ENCODE results near the gene TRAF3IP3.
"Not testable (repeated sequence)": the region's sequence is repeated elsewhere in the genome, so short reads cannot be mapped to it uniquely, and the experiment has no call there.

The TRAF3IP3 gene

DNA sequence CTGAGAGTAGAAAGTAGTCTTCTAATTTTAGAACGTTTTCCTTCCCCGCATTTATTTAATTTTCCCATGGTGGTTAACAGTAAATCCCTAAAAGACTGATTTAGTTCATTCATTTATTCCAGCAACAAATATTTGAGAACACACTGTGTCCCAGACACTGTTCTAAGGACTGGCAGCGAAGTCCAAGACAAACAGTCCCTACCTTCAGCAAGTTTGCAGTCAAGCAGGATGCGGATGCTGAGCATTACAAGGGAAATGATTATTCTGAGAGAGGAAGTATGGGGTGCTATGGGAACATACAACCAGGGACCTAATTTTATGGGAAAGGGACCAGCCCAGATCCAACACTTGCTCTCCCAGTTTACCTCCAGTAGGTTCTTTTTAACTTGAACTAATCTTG lies 29.7 kb downstream of the TRAF3IP3 start:
- H3K4me3 ChIP-seq (ENCODE audit: low read length) = no peak overlapping the region
- no peak for DNase-seq (ENCODE audit: low read depth, low spot score)

DNA sequence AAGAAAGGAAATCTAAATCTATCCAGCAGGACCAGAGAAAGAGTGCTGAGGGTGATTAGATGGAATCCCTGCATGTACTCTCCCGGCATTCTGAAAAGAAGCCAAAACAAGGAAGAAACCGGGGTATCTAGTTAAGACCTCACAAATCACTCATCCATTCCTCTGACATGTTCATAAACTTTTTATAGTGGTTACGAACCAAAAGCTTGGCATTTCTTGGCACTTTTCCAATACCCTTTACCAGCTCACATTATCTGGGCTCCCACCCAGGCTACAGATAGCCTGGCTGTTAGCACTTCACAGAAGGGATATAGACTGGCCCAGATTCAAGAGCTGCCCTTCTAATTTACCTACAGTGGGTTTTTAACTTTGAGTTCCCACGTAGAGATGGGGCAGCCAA lies 30.3 kb downstream of the TRAF3IP3 start:
- no peak for DNase-seq (ENCODE audit: low read depth, low spot score)
- H3K4me3 ChIP-seq (ENCODE audit: low read length) = no peak overlapping the region

DNA sequence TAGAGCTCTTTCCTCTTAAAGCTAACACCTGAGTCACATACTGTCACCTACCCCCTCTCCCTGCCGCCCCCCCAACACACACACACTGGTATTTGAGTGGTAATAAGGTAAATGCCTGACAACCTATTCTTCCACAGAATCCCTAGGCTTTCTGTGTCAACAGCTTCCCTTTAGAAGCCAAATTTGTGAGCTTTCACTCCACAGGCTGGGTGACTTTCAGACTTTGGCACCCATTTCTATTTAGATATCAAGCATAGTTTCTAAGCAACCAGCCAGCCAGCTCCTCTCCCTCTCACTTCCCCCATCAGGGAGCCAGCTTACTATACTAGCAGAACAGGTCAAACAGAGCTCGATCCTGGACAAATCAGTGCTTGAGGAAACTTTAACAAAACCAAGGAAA lies 31.7 kb downstream of the TRAF3IP3 start:
- DNase-seq (ENCODE audit: low read depth, low spot score) = no peak

DNA sequence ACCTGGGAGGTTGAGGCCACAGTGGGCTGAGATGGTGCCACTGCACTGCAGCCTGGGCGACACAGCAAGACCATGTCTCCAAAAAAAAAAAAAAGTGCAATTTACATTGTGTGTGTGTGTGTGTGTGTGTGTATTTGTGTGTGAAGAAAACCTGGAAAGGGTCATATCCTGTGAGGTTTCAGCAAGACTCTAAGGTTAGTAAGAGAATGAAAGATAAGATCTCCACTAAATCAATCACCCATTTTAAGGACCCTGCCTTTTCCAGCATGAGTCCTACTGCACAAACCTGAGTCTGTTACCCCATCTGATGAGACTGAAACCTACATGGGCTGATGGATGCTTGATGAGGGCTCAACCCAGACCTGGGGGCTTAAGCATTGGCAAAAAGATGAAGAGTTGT lies 33.4 kb downstream of the TRAF3IP3 start:
- DNase-seq (ENCODE audit: low read depth, low spot score) = no peak
- no peak overlapping the region for H3K4me3 ChIP-seq (ENCODE audit: low read length)

More for the DNA sequence above, 31.7 kb downstream of the TRAF3IP3 start:
- H3K4me3 ChIP-seq (ENCODE audit: low read length) = no peak overlapping the region

DNA sequence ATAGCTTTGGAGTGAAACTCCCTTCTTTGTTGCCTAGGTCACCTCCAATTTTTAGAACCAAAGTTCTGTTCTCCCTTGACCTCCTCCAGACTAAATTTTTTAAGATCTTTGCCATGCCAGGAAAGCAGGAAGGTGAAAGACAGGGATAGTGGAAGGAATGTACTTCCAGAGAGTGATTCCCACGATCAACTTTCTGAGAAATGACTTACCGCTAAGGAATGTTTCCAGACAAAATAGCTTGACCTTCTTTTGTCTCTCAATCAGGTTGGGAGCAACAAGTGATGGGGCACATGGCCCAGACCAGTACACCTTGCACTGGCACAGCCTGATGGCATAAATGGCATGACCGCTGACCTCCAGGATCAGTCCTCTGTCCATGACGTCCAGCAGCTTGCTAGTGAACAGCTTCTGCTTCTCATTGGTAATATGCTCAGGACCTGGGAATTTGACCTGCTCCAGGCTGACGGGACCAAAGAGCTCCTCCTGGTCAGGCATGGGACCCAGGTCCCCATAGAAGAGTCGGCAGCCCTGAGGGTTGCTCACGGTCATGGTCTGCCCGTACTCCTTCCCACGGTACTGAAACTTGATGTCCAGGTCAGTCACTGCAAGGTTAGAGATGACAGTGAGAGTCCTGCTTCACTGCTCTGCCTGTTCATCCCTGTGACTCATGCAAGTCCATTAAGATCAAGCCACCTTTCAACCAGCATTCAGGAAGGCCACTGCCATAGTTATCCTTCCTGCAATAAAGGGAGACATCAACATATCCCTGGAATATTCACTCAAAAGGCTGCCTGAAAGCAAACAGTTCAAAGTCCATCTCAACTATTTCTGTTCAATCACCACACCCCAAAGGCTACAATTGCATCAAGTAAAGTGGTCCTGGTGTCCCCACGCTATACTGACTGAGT lies 34.7 kb downstream of the TRAF3IP3 start:
- no peak overlapping the region for H3K4me3 ChIP-seq (ENCODE audit: low read length)
- no peak for DNase-seq (ENCODE audit: low read depth, low spot score)

DNA sequence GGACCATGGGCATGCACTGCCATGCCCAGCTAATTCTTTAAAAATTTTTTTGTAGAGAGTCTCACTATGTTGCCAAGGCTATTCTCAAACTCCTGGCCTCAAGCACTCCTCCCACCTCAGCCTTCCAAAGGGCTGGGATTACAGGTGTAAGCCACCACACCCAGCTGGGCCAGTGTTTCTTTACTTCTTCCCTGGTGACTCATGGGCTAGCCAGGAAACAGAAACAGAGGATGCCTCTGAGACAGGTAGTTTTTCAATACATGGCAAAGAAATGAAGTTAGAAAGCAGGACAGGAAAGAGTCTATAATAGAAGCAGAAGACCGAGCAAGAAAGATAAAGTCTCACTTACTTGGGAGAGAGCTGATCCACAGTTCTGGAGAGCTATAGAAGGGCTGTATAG lies 36.1 kb downstream of the TRAF3IP3 start:
- DNase-seq (ENCODE audit: low read depth, low spot score) = no peak
- no peak overlapping the region for H3K4me3 ChIP-seq (ENCODE audit: low read length)

DNA sequence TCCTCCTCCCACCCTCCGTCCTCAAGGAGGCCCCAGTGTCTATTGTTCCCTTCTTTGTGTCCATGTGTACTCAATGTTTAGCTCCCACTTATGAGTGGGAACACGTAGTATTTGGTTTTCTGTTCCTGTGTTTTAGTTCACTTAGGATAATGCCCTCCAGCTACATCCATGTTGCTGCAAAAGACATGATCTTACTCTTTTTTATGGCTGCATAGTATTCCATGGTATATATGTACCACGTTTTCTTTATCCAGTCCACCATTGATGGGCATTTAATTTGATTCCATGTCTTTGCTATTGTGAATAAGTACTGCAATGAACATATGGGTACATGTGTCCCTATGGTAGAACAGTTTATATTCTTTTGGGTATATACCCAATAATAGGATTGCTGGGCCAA lies 37.9 kb downstream of the TRAF3IP3 start:
- not testable (repeated sequence) for DNase-seq (ENCODE audit: low read depth, low spot score); H3K4me3 ChIP-seq (ENCODE audit: low read length)

DNA sequence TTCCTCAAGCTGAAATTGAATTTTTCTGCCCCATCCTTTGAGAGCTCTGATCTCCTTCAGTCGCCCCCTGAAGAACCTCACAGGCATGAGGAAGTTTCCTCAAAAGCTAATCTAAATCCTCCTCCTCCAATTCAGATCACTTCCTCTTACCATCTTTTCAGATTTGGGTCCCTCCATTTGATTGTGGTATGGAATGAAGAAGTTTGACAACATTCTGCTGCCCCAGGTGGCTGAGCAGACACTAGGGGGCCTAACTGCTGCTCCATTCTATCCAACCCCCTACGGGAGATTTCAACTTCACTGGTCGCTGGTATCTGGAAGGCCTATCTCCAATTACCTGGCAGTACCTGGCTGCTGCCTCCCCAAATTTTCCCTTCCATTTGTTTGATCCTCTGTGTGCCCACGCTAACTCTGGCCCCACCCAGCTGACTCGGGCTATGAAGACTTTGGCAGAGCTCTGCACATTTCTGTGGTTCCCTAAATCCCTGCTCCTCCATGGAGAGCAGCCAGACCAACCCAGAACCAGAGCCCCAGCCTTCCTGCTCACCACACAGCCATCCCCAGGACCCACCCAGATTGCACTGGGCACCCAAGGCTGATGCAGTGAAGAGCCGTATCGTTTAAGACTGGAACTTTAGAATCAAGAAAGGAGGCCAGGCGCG lies 42.3 kb downstream of the TRAF3IP3 start:
- no peak for DNase-seq (ENCODE audit: low read depth, low spot score)
- no peak overlapping the region for H3K4me3 ChIP-seq (ENCODE audit: low read length)

DNA sequence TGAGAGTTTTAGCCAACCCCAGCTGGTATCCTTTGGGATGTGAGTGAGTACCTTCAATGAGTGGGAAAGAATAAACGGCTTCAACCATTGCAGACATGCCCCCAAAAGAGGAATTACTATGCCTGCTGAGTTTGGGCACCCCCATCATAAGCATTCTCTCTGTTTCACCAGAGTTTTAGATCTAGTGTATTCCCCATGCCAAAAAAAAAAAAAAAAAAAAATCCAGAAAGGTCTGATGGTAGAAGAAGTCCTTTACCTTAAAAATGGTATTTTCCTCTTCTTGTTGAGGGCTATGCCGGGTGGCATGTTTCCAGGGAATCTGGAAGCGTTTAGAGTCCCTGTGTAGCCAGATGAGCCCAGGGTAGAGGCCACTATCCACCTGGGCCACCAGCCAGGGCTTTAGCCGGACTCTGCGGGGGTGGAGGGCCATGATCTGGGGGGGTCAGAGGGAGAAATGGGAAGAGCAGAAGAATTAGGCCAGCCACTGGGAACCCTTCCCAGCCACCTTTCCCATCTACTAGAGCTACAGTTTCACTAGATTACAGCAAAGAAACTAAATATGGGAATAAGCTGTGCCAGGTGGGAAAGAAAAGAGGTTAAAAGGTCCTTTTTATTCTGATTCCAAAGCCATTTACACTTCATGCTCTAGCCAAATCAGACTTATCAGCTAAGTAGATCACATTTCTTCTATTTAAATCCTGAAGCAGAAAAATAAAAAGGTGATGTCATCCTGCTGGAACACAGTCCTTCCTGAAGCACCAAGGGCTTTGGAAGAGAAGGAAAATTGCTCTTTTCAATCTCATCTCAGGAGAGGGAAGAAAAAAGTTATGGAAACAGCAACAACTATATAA lies 45.4 kb downstream of the TRAF3IP3 start:
- DNase-seq (ENCODE audit: low read depth, low spot score) = no peak
- no peak overlapping the region for H3K4me3 ChIP-seq (ENCODE audit: low read length)

DNA sequence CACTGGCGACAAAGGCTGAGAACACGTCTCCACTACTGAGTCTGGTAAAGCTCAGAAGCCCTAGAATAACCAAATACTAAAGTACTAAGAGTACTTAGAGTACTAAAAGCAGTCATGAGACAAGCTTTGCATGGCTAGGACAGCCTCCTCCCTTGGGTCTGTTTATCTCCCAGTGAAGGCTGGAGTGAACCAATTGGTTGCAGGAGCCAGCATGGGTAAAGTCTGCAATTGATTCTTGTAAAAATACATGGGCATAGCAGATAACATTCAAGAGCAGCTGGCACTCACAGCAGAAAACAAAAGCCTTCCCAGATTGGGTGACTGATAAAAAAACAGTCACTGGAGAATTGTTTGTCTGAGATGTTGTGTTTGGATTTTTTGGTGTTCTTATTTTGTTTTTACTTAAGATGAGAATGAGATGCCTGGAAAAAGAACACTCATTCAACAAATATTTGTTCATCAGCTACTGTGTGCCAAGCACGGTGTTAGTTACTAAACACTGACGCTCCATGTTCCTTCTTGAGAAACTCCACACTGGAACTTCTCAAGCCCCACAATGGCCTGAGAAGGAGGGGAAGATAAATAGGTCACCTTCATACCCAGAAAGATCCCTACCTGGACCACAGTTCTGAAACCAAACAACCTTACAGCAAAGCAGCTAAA lies 46.4 kb downstream of the TRAF3IP3 start:
- no peak for DNase-seq (ENCODE audit: low read depth, low spot score)
- no peak overlapping the region for H3K4me3 ChIP-seq (ENCODE audit: low read length)

DNA sequence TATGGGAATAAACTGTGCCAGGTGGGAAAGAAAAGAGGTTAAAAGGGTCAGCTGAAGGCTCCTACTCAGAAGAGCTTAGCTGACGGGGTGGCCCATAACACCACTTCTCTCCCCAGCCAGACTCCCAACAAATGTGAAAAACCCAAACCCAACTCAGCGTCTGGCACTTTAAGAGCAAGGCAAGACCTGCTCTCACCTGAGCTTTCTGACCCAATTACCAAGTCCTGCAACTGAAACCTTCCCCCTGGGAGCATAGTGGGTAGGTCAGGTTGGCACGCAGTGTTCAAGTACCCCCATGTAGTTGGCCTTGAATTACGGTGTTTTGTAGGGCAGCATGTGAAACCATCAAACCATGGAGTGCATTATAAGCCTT lies 46.9 kb downstream of the TRAF3IP3 start:
- no peak overlapping the region for H3K4me3 ChIP-seq (ENCODE audit: low read length)
- DNase-seq (ENCODE audit: low read depth, low spot score) = no peak

DNA sequence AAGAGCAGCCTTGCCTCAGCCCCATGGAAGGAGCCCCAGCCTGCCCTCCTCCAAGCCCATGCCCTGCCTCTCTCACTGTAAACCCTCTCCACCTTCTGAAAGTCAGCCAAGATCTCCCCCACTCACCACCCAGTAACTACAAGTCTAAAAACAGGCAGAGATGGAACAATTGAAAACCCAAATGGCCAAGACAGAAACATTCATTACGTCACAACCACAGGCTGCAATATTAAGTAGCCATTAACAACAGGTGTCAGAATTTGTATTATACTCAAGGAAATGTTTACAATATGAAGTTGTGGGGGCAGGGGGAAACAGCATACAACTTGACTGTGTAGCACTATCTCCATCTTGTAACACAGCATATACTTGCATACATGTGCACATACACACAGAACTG lies 47.7 kb downstream of the TRAF3IP3 start:
- no peak overlapping the region for H3K4me3 ChIP-seq (ENCODE audit: low read length)

DNA sequence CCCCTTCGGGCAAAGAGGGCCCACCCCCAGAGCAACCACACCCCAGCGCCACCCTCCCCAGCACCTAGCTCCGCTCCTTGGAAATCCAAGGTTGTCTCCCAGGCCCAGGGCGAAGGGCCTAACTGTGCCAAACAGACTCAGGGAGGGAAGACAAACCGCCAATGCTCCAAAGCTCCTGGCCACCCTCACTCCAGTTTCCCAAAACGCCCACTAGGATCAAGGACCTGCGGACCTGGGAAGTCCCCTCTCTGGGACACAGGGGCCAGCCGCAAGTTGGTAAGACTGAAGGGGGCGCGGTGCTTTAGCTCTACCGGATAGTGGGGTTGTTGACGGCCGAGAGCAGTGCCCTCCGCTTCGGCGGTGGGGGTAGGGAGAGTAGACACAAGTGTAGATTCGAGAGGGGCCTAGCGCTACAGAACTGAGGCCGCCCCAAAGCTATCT lies 49.5 kb downstream of the TRAF3IP3 start:
- no peak overlapping the region for H3K4me3 ChIP-seq (ENCODE audit: low read length)
- DNase-seq (ENCODE audit: low read depth, low spot score) = no peak

More for the DNA sequence above, 47.7 kb downstream of the TRAF3IP3 start:
- DNase-seq (ENCODE audit: low read depth, low spot score) = no peak

DNA sequence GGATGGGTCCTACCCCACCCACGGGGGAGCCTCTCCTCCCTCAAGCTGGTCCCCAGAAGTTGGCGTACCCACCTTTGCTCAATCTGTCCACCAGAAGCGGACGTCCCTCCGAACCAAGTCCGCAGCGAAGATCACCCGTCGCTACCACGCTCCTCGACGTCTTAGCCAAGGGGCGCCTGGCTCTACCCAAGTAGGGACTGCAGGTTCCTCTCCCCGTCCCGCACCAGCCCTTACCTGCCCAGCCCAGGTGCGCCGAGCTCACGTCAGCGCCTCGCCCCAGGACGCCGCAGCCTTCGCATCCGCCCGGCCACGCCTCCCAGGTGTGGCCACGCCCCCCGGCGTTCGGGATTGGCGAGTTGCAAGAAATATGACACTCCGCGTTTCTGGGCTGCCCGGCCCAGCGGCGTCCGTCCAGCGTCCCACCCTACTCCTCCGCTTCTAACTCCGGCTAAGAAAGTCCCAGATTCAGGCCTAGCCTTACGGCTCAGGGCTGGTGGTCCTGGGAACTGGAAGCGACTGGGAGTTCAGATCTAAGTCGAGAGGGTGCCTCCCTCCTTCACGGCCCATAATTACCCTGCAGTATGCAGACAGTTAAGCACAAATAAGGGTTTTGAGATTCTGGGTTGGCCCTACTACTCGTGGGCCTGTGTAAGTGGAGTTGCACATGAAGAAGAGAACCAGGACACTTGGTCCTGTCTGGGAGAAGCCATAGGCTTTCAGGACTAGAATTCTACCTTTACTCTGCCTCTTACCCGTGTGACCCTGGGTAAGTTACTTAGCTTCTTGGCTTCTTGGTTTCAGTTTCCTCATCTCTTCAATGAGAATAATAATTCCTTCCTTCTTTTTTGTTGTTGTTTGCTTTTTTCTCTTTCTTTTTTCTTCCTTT lies 50.3 kb downstream of the TRAF3IP3 start, which contains the start of gene IRF6:
Gene IRF6 (minus strand): TSS at position 268 of the 886 bp plus-strand sequence. CDS start 4,729 bp downstream, outside the sequence.
- no peak within 1 kb of the TSS for H3K4me3 ChIP-seq (ENCODE audit: low read length)

DNA sequence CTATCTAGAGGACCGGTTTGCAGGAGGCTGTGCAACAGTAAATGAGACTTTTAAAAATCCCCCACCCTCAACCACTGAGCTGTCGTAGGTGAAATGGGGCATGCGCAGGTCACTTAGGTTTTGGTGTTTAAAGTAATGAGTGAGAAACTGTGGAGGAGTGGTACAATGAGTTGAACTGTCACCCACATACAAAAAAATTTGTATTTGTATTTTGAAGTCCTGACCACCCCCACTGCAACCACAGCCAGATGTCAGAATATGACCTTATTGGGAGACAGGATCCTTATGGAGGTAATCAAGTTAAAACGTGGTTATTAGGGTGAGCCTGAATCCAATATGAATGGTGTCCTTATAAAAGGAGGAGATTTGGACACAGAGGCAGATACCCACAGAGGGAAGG lies 51.7 kb downstream of the TRAF3IP3 start:
- H3K4me3 ChIP-seq (ENCODE audit: low read length) = no peak overlapping the region
- no peak for DNase-seq (ENCODE audit: low read depth, low spot score)

More for the DNA sequence above, 50.3 kb downstream of the TRAF3IP3 start, which contains the start of gene IRF6:
- DNase-seq (ENCODE audit: low read depth, low spot score) = no peak

DNA sequence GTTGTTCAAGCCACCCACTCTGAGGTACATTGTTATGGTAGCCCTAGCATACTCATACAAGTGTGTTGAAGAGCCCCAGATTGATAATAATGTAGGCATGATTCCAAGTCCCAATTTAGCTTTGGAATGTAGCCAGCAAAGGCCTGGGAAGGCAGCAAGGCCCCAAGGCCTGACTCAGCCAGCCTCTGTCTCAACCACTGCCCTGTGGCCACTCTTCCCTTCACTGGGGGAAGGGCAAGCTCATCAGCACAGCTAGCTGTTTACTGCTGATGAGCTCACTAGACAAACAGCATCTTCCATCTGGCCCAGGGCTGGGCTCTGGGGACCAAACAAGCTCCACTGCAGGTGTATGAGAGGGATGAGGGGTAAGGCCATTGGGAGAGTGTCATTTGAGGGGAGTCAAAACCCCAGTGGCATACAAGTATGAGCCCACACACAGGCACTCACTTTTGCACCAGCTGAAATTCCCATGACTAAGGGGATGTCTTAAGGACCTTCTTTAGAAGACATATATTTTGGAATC lies 52.3 kb downstream of the TRAF3IP3 start:
- DNase-seq (ENCODE audit: low read depth, low spot score) = no peak

DNA sequence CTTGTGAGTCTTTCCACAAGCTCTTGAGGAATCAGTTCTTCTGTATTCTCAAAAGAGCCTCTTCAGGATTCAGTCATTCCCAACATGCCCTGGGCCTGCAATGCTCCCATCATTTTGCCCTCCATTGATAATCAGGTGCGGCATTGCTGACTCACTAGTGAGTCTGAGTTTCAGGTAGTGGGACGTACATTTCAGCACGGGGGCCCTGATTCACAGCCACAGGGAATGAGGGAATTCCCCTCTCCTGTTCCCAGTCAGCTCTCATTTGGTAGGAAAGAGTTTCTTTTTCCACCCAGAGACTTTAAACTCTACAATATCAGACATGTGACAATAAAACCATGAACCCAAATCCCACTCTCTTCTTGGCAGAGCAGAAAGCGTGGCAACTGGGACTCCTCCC lies 53.8 kb downstream of the TRAF3IP3 start:
- no peak for DNase-seq (ENCODE audit: low read depth, low spot score)
- no peak overlapping the region for H3K4me3 ChIP-seq (ENCODE audit: low read length)

More for the DNA sequence above, 52.3 kb downstream of the TRAF3IP3 start:
- H3K4me3 ChIP-seq (ENCODE audit: low read length) = no peak overlapping the region

DNA sequence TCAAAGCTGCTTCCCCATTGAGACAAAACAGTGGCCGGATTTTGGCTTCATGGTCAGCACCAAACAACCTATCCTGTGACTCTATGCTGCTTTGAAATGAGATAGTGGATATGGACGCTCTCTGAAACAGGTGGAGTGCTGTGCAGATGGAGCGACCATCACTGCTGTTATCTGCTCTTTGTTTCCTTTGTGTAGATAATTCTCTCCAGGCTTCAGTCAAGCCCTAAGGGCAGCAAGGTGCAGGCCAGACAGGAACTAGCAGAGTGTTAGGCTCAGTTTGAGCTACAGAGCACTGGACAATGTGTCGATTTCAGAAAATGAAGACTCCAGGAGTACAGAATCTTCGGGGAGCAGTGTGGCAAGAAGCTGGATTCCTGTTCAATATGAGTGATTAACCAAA lies 54.9 kb downstream of the TRAF3IP3 start:
- DNase-seq (ENCODE audit: low read depth, low spot score) = no peak
- H3K4me3 ChIP-seq (ENCODE audit: low read length) = no peak overlapping the region

All from Jurkat, Clone E6-1 (cell line).